ENCODE data around the gene RCHY1.

Gene RCHY1

GRCh38 chr4:75477201-75477600 lies 37.0 kb downstream of the RCHY1 start:
- no peak for TF ChIP-seq CTCF (conservative IDR thresholded peaks at IDR 0.05; ENCODE audit: control insufficient read depth, insufficient read depth, low read depth, low read length)
- peak; percentile 14 for DNase-seq (ENCODE audit: low read depth)
- no peak overlapping the region for H3K4me3 ChIP-seq (ENCODE audit: control insufficient read depth, low read depth, low read length)

GRCh38 chr4:75470738-75471137 lies 43.5 kb downstream of the RCHY1 start:
- no peak for TF ChIP-seq CTCF (conservative IDR thresholded peaks at IDR 0.05; ENCODE audit: control insufficient read depth, insufficient read depth, low read depth, low read length)
- DNase-seq (ENCODE audit: low read depth), result no peak
- H3K4me3 ChIP-seq (ENCODE audit: control insufficient read depth, low read depth, low read length), result no peak overlapping the region

- no peak for DNase-seq (ENCODE audit: low read depth)
- no peak for TF ChIP-seq CTCF (conservative IDR thresholded peaks at IDR 0.05; ENCODE audit: control insufficient read depth, insufficient read depth, low read depth, low read length)
Measured at GRCh38 chr4:75469896-75470295, 44.3 kb downstream of the RCHY1 start.

GRCh38 chr4:75457365-75457764 lies 56.8 kb downstream of the RCHY1 start:
- DNase-seq (ENCODE audit: low read depth), result no peak
- no peak overlapping the region for H3K4me3 ChIP-seq (ENCODE audit: control insufficient read depth, low read depth, low read length)
- TF ChIP-seq CTCF (conservative IDR thresholded peaks at IDR 0.05; ENCODE audit: control insufficient read depth, insufficient read depth, low read depth, low read length), result no peak

More at GRCh38 chr4:75469896-75470295, 44.3 kb downstream of the RCHY1 start:
- no peak overlapping the region for H3K4me3 ChIP-seq (ENCODE audit: control insufficient read depth, low read depth, low read length)

- no peak overlapping the region for H3K4me3 ChIP-seq (ENCODE audit: control insufficient read depth, low read depth, low read length)
- no peak for TF ChIP-seq CTCF (conservative IDR thresholded peaks at IDR 0.05; ENCODE audit: control insufficient read depth, insufficient read depth, low read depth, low read length)
- no peak for DNase-seq (ENCODE audit: low read depth)
Measured at GRCh38 chr4:75434105-75434504, 80.1 kb downstream of the RCHY1 start.

GRCh38 chr4:75432683-75433082 lies 81.5 kb downstream of the RCHY1 start:
- no peak overlapping the region for H3K4me3 ChIP-seq (ENCODE audit: control insufficient read depth, low read depth, low read length)
- DNase-seq (ENCODE audit: low read depth), result peak; percentile 28
- peak; percentile 48 for TF ChIP-seq CTCF (conservative IDR thresholded peaks at IDR 0.05; ENCODE audit: control insufficient read depth, insufficient read depth, low read depth, low read length)

- TF ChIP-seq CTCF (conservative IDR thresholded peaks at IDR 0.05; ENCODE audit: control insufficient read depth, insufficient read depth, low read depth, low read length), result no peak
- peak; percentile 2 for DNase-seq (ENCODE audit: low read depth)
- H3K4me3 ChIP-seq (ENCODE audit: control insufficient read depth, low read depth, low read length), result no peak overlapping the region
Measured at GRCh38 chr4:75429208-75429607, 85.0 kb downstream of the RCHY1 start.
